K562 (cell line): ENCODE results near the gene TMEM267. TPM values are rescaled to one million over a fixed set of nuclear protein-coding genes. Genes with fewer than 3 reads are reported as not detected.

Experiments
- ATF1 ChIP-seq, 2 experiments: fragments of 450-650 bp in 1 of 2; IDR thresholded peaks; 2 replicates each; pipeline ENCODE4 v1.6.1; 2016; ENCODE audit warnings: missing compliant biosample characterization in 1 of 2, missing genetic modification characterization in 1 of 2
- EHMT2 ChIP-seq: fragments of 450-650 bp; IDR thresholded peaks from 2 replicates; pipeline ENCODE4 v1.6.1; 2018; ENCODE audit warnings: antibody characterized with exemption
- ELF2 ChIP-seq: fragments of 250-450 bp; sonication (Bioruptor Pico); IDR thresholded peaks from 2 replicates; pipeline ENCODE4 v1.5.0; 2021; ENCODE audit warnings: mild to moderate bottlenecking
- FOXA3 ChIP-seq, 2 experiments: fragments of 450-650 bp in 1 of 2; sonication (generic) in 1 of 2; formaldehyde crosslinking; IDR thresholded peaks in 1 of 2; conservative IDR thresholded peaks in 1 of 2; 2 replicates each; pipeline versions ENCODE4 v1.4.0 to v1.8.0; 2020 to 2022; ENCODE audit warnings: mild to moderate bottlenecking in 2 of 2, missing genetic modification reagents in 1 of 2
- LARP7 ChIP-seq: fragments of 450-650 bp; IDR thresholded peaks from 2 replicates; pipeline ENCODE4 v1.6.1; 2016
- RCOR1 ChIP-seq, 2 experiments: IDR thresholded peaks; 2 replicates each; pipeline ENCODE4 v1.6.1; 2012; ENCODE audit warnings: low read depth in 2 of 2, low read length in 2 of 2, borderline replicate concordance in 1 of 2, improper control_type of control experiment in 1 of 2
- SMARCE1 ChIP-seq: fragments of 450-650 bp; IDR thresholded peaks from 2 replicates; pipeline ENCODE4 v1.7.1; 2016; ENCODE audit warnings: mild to moderate bottlenecking
- TAF15 ChIP-seq: fragments of 200-400 bp; formaldehyde crosslinking; IDR thresholded peaks from 2 replicates; pipeline ENCODE4 v1.6.1; 2017; ENCODE audit warnings: mild to moderate bottlenecking, low read depth, low read length, moderate library complexity
- ZC3H8 ChIP-seq: fragments of 450-650 bp; IDR thresholded peaks from 2 replicates; pipeline ENCODE4 v1.6.1; 2017
- ZFX ChIP-seq: sonication (generic); formaldehyde crosslinking; IDR thresholded peaks from 2 replicates; pipeline ENCODE4 v1.8.0; 2022; ENCODE audit warnings: mild to moderate bottlenecking, missing genetic modification reagents, moderate library complexity
- ZNF121 ChIP-seq: sonication (generic); formaldehyde crosslinking; conservative IDR thresholded peaks from 2 replicates; pipeline ENCODE4 v1.8.0; 2022; ENCODE audit warnings: missing genetic modification reagents
- ZNF217 ChIP-seq: sonication (generic); formaldehyde crosslinking; IDR thresholded peaks from 2 replicates; pipeline ENCODE4 v1.8.0; 2022; ENCODE audit warnings: mild to moderate bottlenecking, missing genetic modification reagents
- ZNF445 ChIP-seq: fragments of 250-450 bp; sonication (Bioruptor Pico); IDR thresholded peaks from 2 replicates; pipeline ENCODE4 v1.4.0; 2020; ENCODE audit warnings: low read depth, mild to moderate bottlenecking, moderate library complexity
- polyA plus RNA-seq, 8 experiments: library from polyadenylated mRNA; depleted of rRNA in 4 of 8; stranded (reverse) in 5 of 8; unstranded in 3 of 8; fragments of >200 nt; fragmentation: Nextera tagmentation in 2 of 8; fragmentation: Illumina TruSeq in 1 of 8; extraction: Ambion mirVana in 2 of 8; extraction: Trizol in 1 of 8; gene quantifications; 2 replicates each; pipeline versions ENCODE4 v1.2.1 to v1.2.3, GENCODE V29; 2011 to 2014; ENCODE audit warnings: inconsistent platforms in 1 of 8, missing spikeins in 1 of 8
- total RNA-seq, 7 experiments: library from RNA; depleted of rRNA in 6 of 7; stranded (reverse); fragments of >200 nt in 6 of 7; fragmentation: Illumina TruSeq in 2 of 7; extraction: Trizol in 2 of 7; gene quantifications; 2 replicates each; pipeline versions ENCODE4 v1.2.1 to v1.2.3, GENCODE V29; 2011 to 2021; ENCODE audit warnings: low replicate concordance in 1 of 7
- TF ChIP-seq, protein P1 (sequence below): fragments of 450-650 bp; IDR thresholded peaks from 2 replicates; pipeline ENCODE4 v1.6.1; 2016; ENCODE audit warnings: mild to moderate bottlenecking, moderate library complexity

Gene TMEM267
- total and polyA plus RNA-seq, 9 of the 15 experiments (the other 6 are each of a cell fraction or from before 2014, with no cell fraction given): 8.1 to 61.1 (median 17.8) TPM

DNA sequence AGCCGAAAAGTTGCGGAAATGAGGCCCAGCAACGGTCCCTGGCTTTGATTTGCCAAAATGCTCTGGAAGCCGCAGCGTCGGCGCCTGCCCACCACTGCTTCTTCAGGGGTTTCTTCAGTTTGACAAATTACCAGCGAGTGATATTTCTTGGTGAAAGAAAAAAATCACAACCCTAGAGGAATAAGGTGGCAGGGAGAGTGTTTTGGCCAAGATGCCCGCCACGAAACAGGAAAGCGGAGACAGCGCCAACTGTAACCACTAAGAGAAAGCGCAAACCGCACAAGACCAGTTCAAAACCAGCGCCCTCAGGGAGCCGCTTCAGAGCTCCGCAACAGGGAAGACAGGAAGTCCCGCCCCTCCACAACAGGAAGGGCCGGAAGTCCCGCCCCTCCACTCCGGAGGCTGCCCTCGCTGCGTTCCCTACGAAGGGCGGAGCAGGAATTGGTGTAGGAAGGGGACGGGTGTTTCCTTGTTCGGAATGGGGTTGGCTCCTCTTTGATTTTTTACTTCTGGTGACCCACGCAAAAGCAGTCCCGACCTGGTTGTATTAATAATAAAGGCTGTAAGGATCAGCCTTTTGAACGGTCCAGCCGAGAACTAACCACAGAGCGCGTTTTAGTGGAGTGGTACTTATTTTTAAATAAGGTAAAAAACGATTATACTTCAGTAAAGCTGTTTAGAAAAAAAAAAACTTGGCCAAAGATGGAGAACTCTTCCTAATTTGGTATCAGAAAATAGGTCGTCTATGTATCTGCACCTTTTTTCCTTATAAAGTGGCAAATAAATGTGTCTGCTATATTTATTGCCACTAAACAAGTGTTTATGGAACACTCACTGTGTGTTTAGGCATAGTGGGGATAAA, 31.4 kb upstream of the TMEM267 start, which contains the start of gene C5orf34 (continued):
- TF ChIP-seq, protein P1, sequence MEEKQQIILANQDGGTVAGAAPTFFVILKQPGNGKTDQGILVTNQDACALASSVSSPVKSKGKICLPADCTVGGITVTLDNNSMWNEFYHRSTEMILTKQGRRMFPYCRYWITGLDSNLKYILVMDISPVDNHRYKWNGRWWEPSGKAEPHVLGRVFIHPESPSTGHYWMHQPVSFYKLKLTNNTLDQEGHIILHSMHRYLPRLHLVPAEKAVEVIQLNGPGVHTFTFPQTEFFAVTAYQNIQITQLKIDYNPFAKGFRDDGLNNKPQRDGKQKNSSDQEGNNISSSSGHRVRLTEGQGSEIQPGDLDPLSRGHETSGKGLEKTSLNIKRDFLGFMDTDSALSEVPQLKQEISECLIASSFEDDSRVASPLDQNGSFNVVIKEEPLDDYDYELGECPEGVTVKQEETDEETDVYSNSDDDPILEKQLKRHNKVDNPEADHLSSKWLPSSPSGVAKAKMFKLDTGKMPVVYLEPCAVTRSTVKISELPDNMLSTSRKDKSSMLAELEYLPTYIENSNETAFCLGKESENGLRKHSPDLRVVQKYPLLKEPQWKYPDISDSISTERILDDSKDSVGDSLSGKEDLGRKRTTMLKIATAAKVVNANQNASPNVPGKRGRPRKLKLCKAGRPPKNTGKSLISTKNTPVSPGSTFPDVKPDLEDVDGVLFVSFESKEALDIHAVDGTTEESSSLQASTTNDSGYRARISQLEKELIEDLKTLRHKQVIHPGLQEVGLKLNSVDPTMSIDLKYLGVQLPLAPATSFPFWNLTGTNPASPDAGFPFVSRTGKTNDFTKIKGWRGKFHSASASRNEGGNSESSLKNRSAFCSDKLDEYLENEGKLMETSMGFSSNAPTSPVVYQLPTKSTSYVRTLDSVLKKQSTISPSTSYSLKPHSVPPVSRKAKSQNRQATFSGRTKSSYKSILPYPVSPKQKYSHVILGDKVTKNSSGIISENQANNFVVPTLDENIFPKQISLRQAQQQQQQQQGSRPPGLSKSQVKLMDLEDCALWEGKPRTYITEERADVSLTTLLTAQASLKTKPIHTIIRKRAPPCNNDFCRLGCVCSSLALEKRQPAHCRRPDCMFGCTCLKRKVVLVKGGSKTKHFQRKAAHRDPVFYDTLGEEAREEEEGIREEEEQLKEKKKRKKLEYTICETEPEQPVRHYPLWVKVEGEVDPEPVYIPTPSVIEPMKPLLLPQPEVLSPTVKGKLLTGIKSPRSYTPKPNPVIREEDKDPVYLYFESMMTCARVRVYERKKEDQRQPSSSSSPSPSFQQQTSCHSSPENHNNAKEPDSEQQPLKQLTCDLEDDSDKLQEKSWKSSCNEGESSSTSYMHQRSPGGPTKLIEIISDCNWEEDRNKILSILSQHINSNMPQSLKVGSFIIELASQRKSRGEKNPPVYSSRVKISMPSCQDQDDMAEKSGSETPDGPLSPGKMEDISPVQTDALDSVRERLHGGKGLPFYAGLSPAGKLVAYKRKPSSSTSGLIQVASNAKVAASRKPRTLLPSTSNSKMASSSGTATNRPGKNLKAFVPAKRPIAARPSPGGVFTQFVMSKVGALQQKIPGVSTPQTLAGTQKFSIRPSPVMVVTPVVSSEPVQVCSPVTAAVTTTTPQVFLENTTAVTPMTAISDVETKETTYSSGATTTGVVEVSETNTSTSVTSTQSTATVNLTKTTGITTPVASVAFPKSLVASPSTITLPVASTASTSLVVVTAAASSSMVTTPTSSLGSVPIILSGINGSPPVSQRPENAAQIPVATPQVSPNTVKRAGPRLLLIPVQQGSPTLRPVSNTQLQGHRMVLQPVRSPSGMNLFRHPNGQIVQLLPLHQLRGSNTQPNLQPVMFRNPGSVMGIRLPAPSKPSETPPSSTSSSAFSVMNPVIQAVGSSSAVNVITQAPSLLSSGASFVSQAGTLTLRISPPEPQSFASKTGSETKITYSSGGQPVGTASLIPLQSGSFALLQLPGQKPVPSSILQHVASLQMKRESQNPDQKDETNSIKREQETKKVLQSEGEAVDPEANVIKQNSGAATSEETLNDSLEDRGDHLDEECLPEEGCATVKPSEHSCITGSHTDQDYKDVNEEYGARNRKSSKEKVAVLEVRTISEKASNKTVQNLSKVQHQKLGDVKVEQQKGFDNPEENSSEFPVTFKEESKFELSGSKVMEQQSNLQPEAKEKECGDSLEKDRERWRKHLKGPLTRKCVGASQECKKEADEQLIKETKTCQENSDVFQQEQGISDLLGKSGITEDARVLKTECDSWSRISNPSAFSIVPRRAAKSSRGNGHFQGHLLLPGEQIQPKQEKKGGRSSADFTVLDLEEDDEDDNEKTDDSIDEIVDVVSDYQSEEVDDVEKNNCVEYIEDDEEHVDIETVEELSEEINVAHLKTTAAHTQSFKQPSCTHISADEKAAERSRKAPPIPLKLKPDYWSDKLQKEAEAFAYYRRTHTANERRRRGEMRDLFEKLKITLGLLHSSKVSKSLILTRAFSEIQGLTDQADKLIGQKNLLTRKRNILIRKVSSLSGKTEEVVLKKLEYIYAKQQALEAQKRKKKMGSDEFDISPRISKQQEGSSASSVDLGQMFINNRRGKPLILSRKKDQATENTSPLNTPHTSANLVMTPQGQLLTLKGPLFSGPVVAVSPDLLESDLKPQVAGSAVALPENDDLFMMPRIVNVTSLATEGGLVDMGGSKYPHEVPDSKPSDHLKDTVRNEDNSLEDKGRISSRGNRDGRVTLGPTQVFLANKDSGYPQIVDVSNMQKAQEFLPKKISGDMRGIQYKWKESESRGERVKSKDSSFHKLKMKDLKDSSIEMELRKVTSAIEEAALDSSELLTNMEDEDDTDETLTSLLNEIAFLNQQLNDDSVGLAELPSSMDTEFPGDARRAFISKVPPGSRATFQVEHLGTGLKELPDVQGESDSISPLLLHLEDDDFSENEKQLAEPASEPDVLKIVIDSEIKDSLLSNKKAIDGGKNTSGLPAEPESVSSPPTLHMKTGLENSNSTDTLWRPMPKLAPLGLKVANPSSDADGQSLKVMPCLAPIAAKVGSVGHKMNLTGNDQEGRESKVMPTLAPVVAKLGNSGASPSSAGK: no peak; the same call in 1 of the 2 replicates
- TF ChIP-seq SMARCE1 (no peak), ZC3H8 (no peak), FOXA3 (CRISPR knock-in tag; conservative IDR thresholded peaks at IDR 0.05 in 1 of 2, IDR thresholded peaks at IDR 0.05 in 1 of 2) (no peak), EHMT2 (no peak), RCOR1 (IDR thresholded peaks at IDR 0.05; ENCODE audit: borderline replicate concordance in 1 of 2, low read depth in 2 of 2, low read length in 2 of 2) (peak; percentile 74 to 91; a peak in 3 of 4 replicates), ELF2 (CRISPR knock-in tag) (peak; percentile 34; the same call in 1 of the 2 replicates), ATF1 (CRISPR knock-in tag; IDR thresholded peaks at IDR 0.05) (no peak), ATF1 (tag; IDR thresholded peaks at IDR 0.05) (peak; percentile 69), TAF15 (no peak), LARP7 (no peak), ZNF217 (CRISPR knock-in tag) (no peak), ZNF445 (no peak), ZNF121 (CRISPR knock-in tag) (no peak), ZFX (peak; percentile 74)
